HG02840 (cell line): ENCODE data around the gene CDH26.
"Not testable (repeated sequence)": the region's sequence is repeated elsewhere in the genome, so short reads cannot be mapped to it uniquely, and the experiment has no call there.

Experiments used
- ATAC-seq: cut with Tn5 transposase; IDR thresholded peaks from one replicate; pipeline ENCODE4 v1.9.1; 2021; ENCODE audit warnings: mild to moderate bottlenecking, moderate library complexity, moderate number of reproducible peaks; ENCODE audit not compliant: unreplicated experiment, low FRiP score

CDH26 gene

GRCh38 chr20:60039526-60039925 is 81.3 kb downstream of the CDH26 start:
- ATAC-seq, result no peak

- ATAC-seq, result no peak
Observed at GRCh38 chr20:60040471-60041162, 82.4 kb downstream of the CDH26 start.

GRCh38 chr20:60041436-60042165 is 83.4 kb downstream of the CDH26 start:
- ATAC-seq, result not testable (repeated sequence)

- no peak for ATAC-seq
Observed at GRCh38 chr20:60043435-60043834, 85.2 kb downstream of the CDH26 start.

GRCh38 chr20:60046011-60046413 is 87.8 kb downstream of the CDH26 start:
- no peak for ATAC-seq

GRCh38 chr20:60046436-60046835 is 88.2 kb downstream of the CDH26 start:
- no peak for ATAC-seq

GRCh38 chr20:60046860-60047259 is 88.6 kb downstream of the CDH26 start:
- no peak for ATAC-seq

GRCh38 chr20:60048634-60049521 is 90.7 kb downstream of the CDH26 start:
- ATAC-seq, result no peak

GRCh38 chr20:60049601-60050000 is 91.4 kb downstream of the CDH26 start:
- ATAC-seq, result no peak

GRCh38 chr20:60050193-60050947 is 92.1 kb downstream of the CDH26 start:
- ATAC-seq, result no peak

GRCh38 chr20:60051911-60052310 is 93.7 kb downstream of the CDH26 start:
- ATAC-seq, result no peak

GRCh38 chr20:60052322-60052721 is 94.1 kb downstream of the CDH26 start:
- no peak for ATAC-seq

- ATAC-seq, result no peak
Observed at GRCh38 chr20:60053125-60053817, 95.0 kb downstream of the CDH26 start.

- ATAC-seq, result no peak
Observed at GRCh38 chr20:60053818-60054190, 95.6 kb downstream of the CDH26 start.

GRCh38 chr20:60054716-60055634 is 96.8 kb downstream of the CDH26 start:
- no peak for ATAC-seq

- no peak for ATAC-seq
Observed at GRCh38 chr20:60055740-60056139, 97.5 kb downstream of the CDH26 start.

GRCh38 chr20:60056407-60057122 is 98.3 kb downstream of the CDH26 start:
- no peak for ATAC-seq
